Left lung (tissue), 10 donors: Measurements from ENCODE around the gene GPR35. TPM values are rescaled to one million over a fixed set of nuclear protein-coding genes. Genes with fewer than 3 reads are reported as not detected.

Experiments
- ATAC-seq: fragments of 200-7000 bp; cut with Tn5 transposase; one replicate; pipeline ENCODE4 v1.9.1; 2020; ENCODE audit warnings: moderate library complexity
- DNase-seq, 4 donors: peaks; one replicate each; pipeline ENCODE4 v3.0.0-alpha.2; 2013 to 2020
- H3K27ac ChIP-seq, 2 donors: fragments of 200-600 bp; sonication (generic) in 1 of 2; one replicate each; pipeline versions ENCODE4 v1.5.0 to v1.8.0; 2020 to 2021
- H3K27me3 ChIP-seq, 2 donors: fragments of 200-600 bp; sonication (generic) in 1 of 2; one replicate each; pipeline versions ENCODE4 v1.5.0 to v1.8.0; 2020 to 2021
- H3K36me3 ChIP-seq, 2 donors: fragments of 200-600 bp; sonication (generic) in 1 of 2; one replicate each; pipeline versions ENCODE4 v1.5.0 to v1.8.0; 2020 to 2021
- H3K4me1 ChIP-seq, 2 donors: fragments of 200-600 bp; one replicate each; pipeline ENCODE4 v1.8.0; 2021
- H3K4me3 ChIP-seq, 2 donors: fragments of 200-600 bp; sonication (generic) in 1 of 2; one replicate each; pipeline versions ENCODE4 v1.5.0 to v1.8.0; 2020 to 2021; ENCODE audit warnings: mild to moderate bottlenecking in 1 of 2
- H3K9me3 ChIP-seq, 2 donors: fragments of 200-600 bp; sonication (generic) in 1 of 2; one replicate each; pipeline versions ENCODE4 v1.5.0 to v1.8.0; 2020 to 2021
- CTCF ChIP-seq, 2 donors: fragments of 200-600 bp; sonication (generic) in 1 of 2; IDR thresholded peaks; one replicate each; pipeline versions ENCODE4 v1.5.0 to v1.8.0; 2021; ENCODE audit warnings: antibody characterized with exemption in 2 of 2
- intact Hi-C, 2 donors: fragments of 100-400 bp; cut with DNase I; formaldehyde crosslinking; loops; one replicate each; pipeline versions ENCODE4 v1.11.2 to v1.14.2; 2022
- polyA plus RNA-seq, 6 donors: library from polyadenylated mRNA; unstranded; fragments of 120-200 nt; gene quantifications; one replicate each; pipeline ENCODE4 v1.2.1, GENCODE V29; 2013; ENCODE audit not compliant: insufficient read length in 6 of 6
- total RNA-seq, 2 donors: library from RNA; stranded (reverse); fragmentation: NEBNext Ultra II Directional; extraction: Animal tissue kit (Norgen Biotek cat#: 25700); gene quantifications; one replicate each; pipeline ENCODE4 v1.2.1, GENCODE V29; 2021
- donor health status: DM: no; HTN: yes; CAD: no.
- donor health status: DM: no; HTN: no; CAD: no.

The GPR35 gene
- total and polyA plus RNA-seq, 8 donors = 1.1 to 6.0 (median 2.7) TPM

- Histone ChIP-seq H3K27me3 (peaks cover 10 to 88% of the 10 kb centered on the region in 2 donors), H3K4me1 (no peaks in the 10 kb centered on the region), H3K36me3 (no peaks in the 10 kb centered on the region), H3K4me3 (no peak overlapping the region), H3K9me3 (peaks cover 0 to 2% of the 10 kb centered on the region in 2 donors), H3K27ac (no peak overlapping the region)
- no peak for TF ChIP-seq CTCF (IDR thresholded peaks at IDR 0.05)
- ATAC-seq (no peak), DNase-seq (peak in 1 of 4 donors; percentile 50)
- intact Hi-C loops = no loop called here
These were observed 22.9 kb downstream of the GPR35 start for GRCh38 chr2:240648155-240648649.

- Histone ChIP-seq H3K27me3 (peaks cover 10 to 85% of the 10 kb centered on the region in 2 donors), H3K4me3 (no peak overlapping the region), H3K27ac (no peak overlapping the region), H3K4me1 (no peaks in the 10 kb centered on the region), H3K9me3 (peaks cover 0 to 2% of the 10 kb centered on the region in 2 donors), H3K36me3 (no peaks in the 10 kb centered on the region)
- intact Hi-C loops = no loop called here
- no peak for TF ChIP-seq CTCF (IDR thresholded peaks at IDR 0.05)
- no peak for ATAC-seq
- DNase-seq = no peak
These were observed 23.5 kb downstream of the GPR35 start for GRCh38 chr2:240648650-240649275.

- intact Hi-C loops = no loop called here
These were observed 24.1 kb downstream of the GPR35 start for GRCh38 chr2:240649331-240649730.

DNA sequence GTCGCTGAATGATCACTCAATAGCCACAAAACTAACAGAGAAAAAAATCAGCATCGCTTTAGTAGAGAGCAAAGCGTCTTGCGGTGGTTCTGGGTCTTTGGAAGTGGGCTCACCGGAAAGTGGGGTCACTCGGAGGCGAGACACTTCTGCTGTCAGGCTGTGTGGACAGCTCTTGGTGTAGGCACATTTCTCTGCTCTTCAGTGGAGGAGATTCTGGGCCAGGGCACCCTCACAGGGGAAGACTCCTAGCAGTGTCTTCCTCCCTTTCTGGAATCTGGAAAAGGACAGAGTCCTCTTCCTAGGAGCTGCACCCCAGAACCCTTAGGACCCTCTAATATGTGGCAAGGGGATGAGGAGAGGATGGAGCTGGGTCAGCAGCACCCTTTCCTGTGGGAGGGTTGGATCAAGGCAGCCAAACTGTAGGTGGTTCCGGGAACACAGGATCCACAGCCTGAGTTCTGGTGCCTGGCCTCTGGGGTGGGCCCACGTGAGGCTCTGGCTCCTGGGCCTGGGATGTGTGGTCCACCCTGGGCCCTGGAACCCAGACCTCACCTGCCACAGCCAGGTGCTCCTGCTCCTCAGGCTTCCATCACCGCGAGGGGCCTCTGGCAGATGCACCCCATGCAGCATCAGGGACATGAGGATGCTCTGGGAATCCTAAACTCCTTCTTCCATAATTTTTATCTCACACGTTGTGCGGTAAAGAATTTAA, 25.1 kb downstream of the GPR35 start:
- TF ChIP-seq CTCF (IDR thresholded peaks at IDR 0.05) = no peak
- Histone ChIP-seq H3K4me3 (no peak overlapping the region), H3K4me1 (no peaks in the 10 kb centered on the region), H3K27me3 (peaks cover 10 to 87% of the 10 kb centered on the region in 2 donors), H3K9me3 (peaks cover 0 to 2% of the 10 kb centered on the region in 2 donors), H3K36me3 (no peaks in the 10 kb centered on the region), H3K27ac (no peak overlapping the region)
- intact Hi-C loops = no loop called here
- DNase-seq (no peak), ATAC-seq (no peak)

More at GRCh38 chr2:240649331-240649730, 24.1 kb downstream of the GPR35 start:
- Histone ChIP-seq H3K4me1 (no peaks in the 10 kb centered on the region), H3K27ac (no peak overlapping the region), H3K27me3 (peaks cover 10 to 86% of the 10 kb centered on the region in 2 donors), H3K9me3 (peaks cover 0 to 2% of the 10 kb centered on the region in 2 donors), H3K36me3 (no peaks in the 10 kb centered on the region), H3K4me3 (no peak overlapping the region)
- no peak for DNase-seq
- TF ChIP-seq CTCF (IDR thresholded peaks at IDR 0.05) = no peak
- ATAC-seq = no peak

- Histone ChIP-seq H3K36me3 (no peaks in the 10 kb centered on the region), H3K4me3 (no peak overlapping the region), H3K9me3 (peaks cover 0 to 2% of the 10 kb centered on the region in 2 donors), H3K27ac (no peak overlapping the region), H3K4me1 (no peaks in the 10 kb centered on the region), H3K27me3 (peaks cover 10 to 87% of the 10 kb centered on the region in 2 donors)
- no peak for ATAC-seq
- TF ChIP-seq CTCF (IDR thresholded peaks at IDR 0.05) = no peak
- intact Hi-C loops = no loop called here
- no peak for DNase-seq
These were observed 25.9 kb downstream of the GPR35 start for GRCh38 chr2:240651185-240651584.
